HG03103 (cell line): ENCODE measurements around the gene ZNF148.

Source experiments
- ATAC-seq: cut with Tn5 transposase; IDR thresholded peaks from one replicate; pipeline ENCODE4 v1.9.1; 2021; ENCODE audit warnings: low read depth; ENCODE audit not compliant: unreplicated experiment

The ZNF148 gene

GRCh38 chr3:125334675-125335560 is 40.2 kb downstream of the ZNF148 start:
- no peak for ATAC-seq

DNA sequence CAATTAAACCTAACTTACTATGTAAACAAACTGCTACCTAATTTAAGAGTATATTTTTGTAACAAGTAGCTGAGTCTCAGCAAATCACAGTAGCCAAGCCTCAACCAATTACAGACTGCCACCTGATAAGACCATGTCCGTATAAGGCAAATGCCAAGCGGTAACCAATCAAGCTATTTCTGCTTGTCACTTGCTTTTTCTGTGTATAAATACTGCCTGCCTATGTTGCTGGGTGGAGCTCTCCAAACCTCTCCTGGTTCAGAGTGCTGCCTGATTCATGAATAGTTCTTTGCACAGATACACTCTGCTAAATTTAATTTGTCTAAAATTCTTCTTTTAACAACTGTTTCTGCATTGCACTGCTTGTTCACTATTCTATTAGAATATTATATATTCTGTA is 42.6 kb downstream of the ZNF148 start:
- no peak for ATAC-seq

GRCh38 chr3:125331243-125331642 is 43.9 kb downstream of the ZNF148 start:
- no peak for ATAC-seq

- ATAC-seq: no peak
These were observed 48.2 kb downstream of the ZNF148 start for GRCh38 chr3:125326957-125327356.

- no peak for ATAC-seq
These were observed 49.4 kb downstream of the ZNF148 start for GRCh38 chr3:125325746-125326145.

DNA sequence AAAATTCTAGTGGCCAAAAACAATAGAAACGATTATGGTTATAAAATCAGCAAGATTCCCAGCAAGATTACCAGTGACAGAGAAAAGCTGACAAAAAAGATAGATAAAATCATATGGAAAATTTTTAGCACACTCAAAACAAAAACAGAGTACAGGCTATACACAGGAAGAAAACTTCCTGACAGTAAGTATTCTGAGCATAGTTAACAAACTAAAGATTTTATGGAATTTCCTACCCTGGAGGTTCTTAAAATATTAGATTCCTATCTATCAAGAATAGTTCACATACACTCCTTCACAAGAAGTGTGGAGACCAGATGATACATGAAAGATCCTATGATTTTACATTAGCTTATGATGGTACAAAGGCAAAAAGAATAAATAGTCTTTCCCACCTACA is 50.8 kb downstream of the ZNF148 start:
- no peak for ATAC-seq

- ATAC-seq: no peak
These were observed 52.2 kb downstream of the ZNF148 start for GRCh38 chr3:125322917-125323316.

GRCh38 chr3:125322166-125322565 is 53.0 kb downstream of the ZNF148 start:
- ATAC-seq: no peak

DNA sequence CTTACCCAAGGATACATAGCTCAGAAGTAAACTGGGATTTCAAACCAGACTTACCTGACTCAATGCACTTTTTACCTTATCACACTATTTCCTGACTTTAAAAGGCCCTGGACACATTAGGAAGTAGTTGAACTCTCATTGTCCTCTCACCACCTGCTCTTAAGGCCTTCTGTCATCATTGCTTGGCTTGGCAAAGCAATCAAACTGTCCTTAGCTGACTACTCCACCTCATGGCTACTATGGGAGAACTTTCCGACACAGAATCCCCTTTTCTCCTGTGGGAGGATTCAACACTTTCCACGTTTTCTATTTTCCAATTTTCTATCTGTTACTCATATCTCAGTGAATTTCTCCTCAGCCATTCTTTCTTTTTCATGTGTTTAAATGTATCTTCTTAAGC is 55.4 kb downstream of the ZNF148 start:
- ATAC-seq: no peak

DNA sequence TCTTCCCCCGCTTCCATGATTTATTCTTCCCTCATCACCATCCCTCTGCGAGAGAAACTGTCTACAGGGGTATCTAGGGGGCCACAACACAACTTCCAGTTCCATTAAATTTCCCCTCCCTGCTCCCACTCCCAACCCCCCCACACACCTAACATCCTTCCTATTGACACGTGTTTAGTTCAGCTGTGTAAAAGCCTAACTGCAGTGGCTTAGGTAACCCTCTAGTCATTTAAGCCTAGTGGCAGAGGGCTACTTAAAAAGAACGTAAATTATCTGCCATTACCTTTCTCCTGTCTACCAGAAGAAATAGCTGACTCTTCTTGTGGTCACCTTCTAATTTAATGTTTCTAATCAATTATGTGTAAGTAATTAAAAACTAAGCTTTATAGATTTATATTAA is 56.3 kb downstream of the ZNF148 start:
- ATAC-seq: no peak

DNA sequence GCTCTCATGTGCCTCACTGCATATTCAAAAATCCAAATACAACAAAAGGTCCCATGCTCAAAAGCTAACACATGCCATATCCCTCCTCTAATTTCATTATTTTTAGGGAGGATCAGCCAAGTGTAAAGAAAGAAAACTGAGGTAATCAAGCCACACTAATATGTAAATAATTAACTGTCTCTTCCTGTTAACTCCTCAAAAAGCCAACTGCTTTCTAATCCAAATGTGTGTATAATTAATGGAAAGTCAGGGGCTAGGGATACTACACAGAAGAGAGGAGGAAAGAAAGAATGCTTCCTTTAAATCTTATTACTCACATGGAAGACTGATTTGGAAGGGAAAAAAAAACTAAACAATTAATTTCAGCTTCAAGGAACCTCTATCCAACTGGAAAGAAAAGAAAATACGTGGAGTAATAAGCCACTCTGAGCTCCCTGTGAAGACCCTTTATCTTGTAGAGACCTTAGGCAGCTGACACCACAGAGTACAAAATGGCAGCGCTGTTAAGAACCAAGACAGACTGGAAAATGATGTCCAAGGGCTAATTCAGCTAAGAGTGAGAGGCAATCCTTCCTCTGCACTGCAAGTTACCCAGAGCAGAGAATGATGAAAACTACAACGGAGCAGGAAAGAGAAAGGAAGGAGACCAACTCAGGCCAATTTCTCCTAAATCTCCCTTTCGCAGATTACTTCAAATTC is 56.8 kb downstream of the ZNF148 start:
- ATAC-seq: no peak

GRCh38 chr3:125317761-125318160 is 57.4 kb downstream of the ZNF148 start:
- no peak for ATAC-seq

DNA sequence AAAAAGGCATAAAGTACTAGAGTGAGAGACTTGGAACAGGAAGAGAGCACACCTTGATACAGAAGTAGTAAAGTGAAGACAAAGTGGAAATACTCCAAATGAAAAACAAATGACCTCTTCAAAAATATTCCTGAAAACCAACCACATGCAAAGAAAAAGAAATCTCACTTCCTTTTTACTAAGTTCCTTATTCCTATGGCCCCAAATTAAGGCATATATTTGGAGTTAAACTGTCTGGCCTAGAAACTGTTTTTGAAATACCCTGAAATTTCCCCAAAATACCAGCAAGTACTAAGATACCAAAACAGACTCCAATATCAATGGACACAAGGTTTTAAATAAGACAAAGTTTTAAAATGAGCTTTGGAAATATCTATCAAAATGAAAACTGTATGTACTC is 58.2 kb downstream of the ZNF148 start:
- no peak for ATAC-seq

DNA sequence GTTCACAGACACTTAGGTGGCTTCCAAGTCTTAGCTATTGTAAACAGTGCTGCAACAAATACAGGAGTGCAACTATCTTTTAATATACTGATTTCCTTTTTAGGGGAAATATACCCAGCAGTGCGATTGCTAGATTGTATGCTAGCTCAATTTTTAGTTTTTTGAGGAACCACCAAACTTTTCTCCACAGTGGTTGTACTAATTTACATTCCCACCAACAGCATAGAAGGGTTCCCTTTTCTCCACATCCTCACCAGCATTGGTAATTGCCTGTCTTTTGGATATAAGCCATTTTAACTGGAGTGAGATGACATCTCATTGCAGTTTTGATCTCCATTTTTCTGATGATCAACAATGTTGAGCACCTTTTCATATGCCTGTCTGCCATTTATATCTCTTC is 58.9 kb downstream of the ZNF148 start:
- ATAC-seq: no peak

- ATAC-seq: no peak
These were observed 62.0 kb downstream of the ZNF148 start for GRCh38 chr3:125313060-125313635.

DNA sequence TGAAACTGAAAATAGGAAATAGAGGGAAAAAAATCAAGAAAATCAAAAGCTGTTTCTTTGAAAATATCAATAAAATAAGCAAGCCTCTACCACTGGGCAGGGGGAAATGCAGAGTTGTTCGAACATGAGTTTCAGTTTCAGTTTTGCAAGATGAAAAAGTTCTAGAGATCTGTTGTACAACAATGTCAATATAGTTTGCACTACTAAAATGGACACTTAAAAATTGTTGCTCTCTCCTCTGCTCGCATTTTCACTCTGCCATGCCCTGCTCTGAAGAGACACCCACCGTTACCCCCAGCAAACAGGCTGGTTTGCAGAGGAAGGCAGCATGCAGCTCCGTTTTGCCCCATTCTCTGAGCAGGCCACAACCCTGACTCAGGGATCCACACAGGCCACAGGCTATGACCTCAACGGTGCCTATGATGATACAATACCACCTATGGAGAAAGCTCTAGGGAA is 64.5 kb downstream of the ZNF148 start:
- ATAC-seq: no peak

DNA sequence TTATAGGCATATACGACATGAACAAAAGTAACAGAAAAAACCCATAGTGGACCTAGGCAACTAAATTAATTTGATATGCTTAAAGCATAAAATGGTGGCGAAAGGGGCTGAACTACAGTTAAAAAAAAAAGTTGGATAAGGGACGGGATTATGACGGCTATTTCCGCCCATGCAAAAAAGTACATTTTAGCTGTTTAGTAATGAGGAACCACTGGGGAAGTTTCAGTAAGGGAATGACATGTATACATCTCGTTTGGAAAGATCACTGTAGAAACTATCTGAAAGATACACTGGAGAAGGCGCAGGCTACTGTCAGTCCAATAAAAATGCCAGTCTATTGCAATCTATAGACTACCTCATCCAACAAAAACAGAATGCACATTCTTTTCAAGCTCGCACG is 65.6 kb downstream of the ZNF148 start:
- ATAC-seq: no peak

DNA sequence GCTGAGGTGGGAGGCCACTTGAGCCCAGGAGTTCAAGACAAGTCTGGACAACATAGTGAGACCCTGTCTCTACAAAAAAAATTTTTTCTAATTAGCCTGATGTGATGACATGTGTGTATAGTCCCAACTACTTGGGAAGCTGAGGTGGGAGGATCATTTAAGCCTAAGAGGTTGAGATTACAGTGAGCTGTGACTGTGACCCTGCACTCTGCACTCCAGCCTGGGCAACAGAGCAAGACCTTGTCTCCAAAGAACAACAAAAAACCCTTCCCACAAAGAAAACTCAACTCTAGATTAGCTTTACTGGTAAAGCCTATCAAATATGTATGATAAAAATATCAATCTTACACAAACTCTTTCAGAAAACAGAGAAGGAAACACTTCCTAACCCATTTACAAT is 68.5 kb downstream of the ZNF148 start:
- no peak for ATAC-seq

- ATAC-seq: no peak
These were observed 72.2 kb downstream of the ZNF148 start for GRCh38 chr3:125302932-125303331.

GRCh38 chr3:125300416-125300815 is 74.7 kb downstream of the ZNF148 start:
- no peak for ATAC-seq

GRCh38 chr3:125294411-125294810 is 80.7 kb downstream of the ZNF148 start:
- no peak for ATAC-seq

GRCh38 chr3:125292015-125292414 is 83.1 kb downstream of the ZNF148 start:
- ATAC-seq: no peak
